Neural cell (in vitro differentiated cells): ENCODE results near the gene BTBD6. TPM values are rescaled to one million over a fixed set of nuclear protein-coding genes. Genes with fewer than 3 reads are reported as not detected.

ENCODE experiments used
- H2AFZ ChIP-seq: fragments of 200-600, 300-800 bp; sonication (generic), shearing (Covaris generic); 2 replicates; pipeline ENCODE4 v1.6.0; 2014; ENCODE audit warnings: low read depth, mild to moderate bottlenecking, antibody characterized with exemption, low read length, moderate library complexity
- H3F3A ChIP-seq: fragments of 200-600 bp; shearing (Covaris generic); 2 replicates; pipeline ENCODE4 v1.6.1; 2016; ENCODE audit warnings: mild to moderate bottlenecking, moderate library complexity, mixed read lengths, antibody characterized with exemption, low read length; ENCODE audit not compliant: insufficient read depth, poor library complexity, severe bottlenecking
- H3K27ac ChIP-seq: fragments of 200-600, 300-800 bp; sonication (generic), shearing (Covaris generic); 2 replicates; pipeline ENCODE4 v1.5.1; 2014; ENCODE audit warnings: mild to moderate bottlenecking, low read length, moderate library complexity
- H3K27me3 ChIP-seq: fragments of 300-800, 200-600 bp; sonication (generic), shearing (Covaris generic); 2 replicates; pipeline ENCODE4 v1.6.0; 2014; ENCODE audit warnings: mild to moderate bottlenecking, low read depth, low read length, moderate library complexity; ENCODE audit not compliant: insufficient read depth
- H3K36me3 ChIP-seq: fragments of 300-800, 200-600 bp; sonication (generic), shearing (Covaris generic); 2 replicates; pipeline ENCODE4 v1.5.1; 2014; ENCODE audit warnings: mild to moderate bottlenecking, antibody characterized with exemption, low read length, moderate library complexity; ENCODE audit not compliant: insufficient read depth
- H3K4me2 ChIP-seq: fragments of 300-800, 200-600 bp; sonication (generic), shearing (Covaris generic); 2 replicates; pipeline ENCODE4 v1.6.0; 2014; ENCODE audit warnings: mild to moderate bottlenecking, low read length
- H3K4me3 ChIP-seq: fragments of 300-800, 200-600 bp; sonication (generic), shearing (Covaris generic); 2 replicates; pipeline ENCODE4 v1.5.1; 2014; ENCODE audit warnings: mild to moderate bottlenecking, low read length, moderate library complexity
- H3K79me2 ChIP-seq: fragments of 200-600 bp; shearing (Covaris generic); replicated peaks from 2 replicates; pipeline ENCODE4 v1.6.0; 2014; ENCODE audit warnings: mild to moderate bottlenecking, low read length, moderate library complexity; ENCODE audit not compliant: insufficient read depth
- H3K9ac ChIP-seq: fragments of 300-800, 200-600 bp; sonication (generic), shearing (Covaris generic); 2 replicates; pipeline ENCODE4 v1.6.1; 2016; ENCODE audit warnings: mild to moderate bottlenecking, low read length, mixed read lengths
- H3K9me2 ChIP-seq: fragments of 200-600 bp; shearing (Covaris generic); 2 replicates; pipeline ENCODE4 v1.6.1; 2016; ENCODE audit warnings: mild to moderate bottlenecking, low read length, mixed read lengths; ENCODE audit not compliant: insufficient read depth
- H3K9me3 ChIP-seq: fragments of 200-600, 300-800 bp; sonication (generic), shearing (Covaris generic); 2 replicates; pipeline ENCODE4 v1.6.1; 2016; ENCODE audit warnings: mild to moderate bottlenecking, mixed run types, low read length, moderate library complexity, mixed read lengths
- H4K20me1 ChIP-seq: fragments of 200-600 bp; shearing (Covaris generic); 2 replicates; pipeline ENCODE4 v1.6.1; 2016; ENCODE audit warnings: mild to moderate bottlenecking, mixed run types; ENCODE audit not compliant: insufficient read depth
- CTCF ChIP-seq: fragments of 450-650 bp; IDR thresholded peaks from 2 replicates; pipeline ENCODE4 v1.5.1; 2014; ENCODE audit warnings: antibody characterized with exemption, mild to moderate bottlenecking, moderate library complexity; ENCODE audit not compliant: poor library complexity, severe bottlenecking
- EP300 ChIP-seq: fragments of 450-650 bp; conservative IDR thresholded peaks from 2 replicates; pipeline ENCODE4 v1.6.1; 2014; ENCODE audit warnings: antibody characterized with exemption, mild to moderate bottlenecking, moderate library complexity; ENCODE audit not compliant: poor library complexity, severe bottlenecking
- EZH2 ChIP-seq: fragments of 200-600, 300-800 bp; shearing (Covaris generic), sonication (generic); IDR thresholded peaks from 2 replicates; pipeline ENCODE4 v1.6.1; 2014; ENCODE audit warnings: antibody characterized with exemption, low read length, borderline replicate concordance, mild to moderate bottlenecking; ENCODE audit not compliant: insufficient read depth, poor library complexity, severe bottlenecking
- MXI1 ChIP-seq: fragments of 450-650 bp; conservative IDR thresholded peaks from 2 replicates; pipeline ENCODE4 v1.6.1; 2014; ENCODE audit warnings: antibody characterized with exemption, mild to moderate bottlenecking; ENCODE audit not compliant: poor library complexity, severe bottlenecking
- POLR2AphosphoS5 ChIP-seq: IDR thresholded peaks from 2 replicates; pipeline ENCODE4 v1.6.1; 2012
- RAD21 ChIP-seq: fragments of 450-650 bp; conservative IDR thresholded peaks from 2 replicates; pipeline ENCODE4 v1.6.1; 2014; ENCODE audit warnings: antibody characterized with exemption, mild to moderate bottlenecking, moderate library complexity
- REST ChIP-seq: IDR thresholded peaks from 2 replicates; pipeline ENCODE4 v1.6.1; 2012; ENCODE audit warnings: borderline replicate concordance
- SMC3 ChIP-seq: fragments of 450-650 bp; conservative IDR thresholded peaks from 2 replicates; pipeline ENCODE4 v1.6.1; 2014; ENCODE audit warnings: antibody characterized with exemption, mild to moderate bottlenecking, moderate library complexity; ENCODE audit not compliant: poor library complexity
- TAF1 ChIP-seq: IDR thresholded peaks from 2 replicates; pipeline ENCODE4 v1.6.1; 2012; ENCODE audit warnings: low read depth
- polyA plus RNA-seq: library from polyadenylated mRNA; depleted of rRNA; stranded (reverse); fragments of >200 nt; gene quantifications from 2 replicates; pipeline ENCODE4 v1.2.3, GENCODE V29; 2014

The BTBD6 gene
- polyA plus RNA-seq, 1 donor from 2014 or later: 94.1 TPM

- TF ChIP-seq RAD21: no peak
- TF ChIP-seq EP300: no peak
- TF ChIP-seq EZH2: no peak
- no peak for TF ChIP-seq TAF1
- no peaks in the 10 kb centered on the region for H3K27me3 ChIP-seq
Observed at GRCh38 chr14:105217774-105218173, 30.6 kb upstream of the BTBD6 start.

GRCh38 chr14:105218611-105219010 lies 29.7 kb upstream of the BTBD6 start:
- H4K20me1 ChIP-seq: no peaks in the 10 kb centered on the region
- H2AFZ ChIP-seq: no peak overlapping the region
- H3K9me3 ChIP-seq: no peaks in the 10 kb centered on the region
- no peaks in the 10 kb centered on the region for H3K9me2 ChIP-seq
- no peak overlapping the region for H3K4me3 ChIP-seq
- TF ChIP-seq EP300: no peak
- no peak for TF ChIP-seq POLR2AphosphoS5
- TF ChIP-seq MXI1: no peak
- TF ChIP-seq EZH2: no peak
- no peak for TF ChIP-seq TAF1
- no peak for TF ChIP-seq CTCF
- TF ChIP-seq RAD21: no peak
- TF ChIP-seq REST: no peak
- no peak for TF ChIP-seq SMC3
- peaks cover 10% of the 10 kb centered on the region for H3K36me3 ChIP-seq
- H3K4me2 ChIP-seq: no peak overlapping the region
- H3K27ac ChIP-seq: no peak overlapping the region
- H3K27me3 ChIP-seq: no peaks in the 10 kb centered on the region
- no peak overlapping the region for H3K9ac ChIP-seq
- no peaks in the 10 kb centered on the region for H3F3A ChIP-seq
- no peaks in the 10 kb centered on the region for H3K79me2 ChIP-seq

More at GRCh38 chr14:105217774-105218173, 30.6 kb upstream of the BTBD6 start:
- H3K36me3 ChIP-seq: peaks cover 10% of the 10 kb centered on the region
- no peaks in the 10 kb centered on the region for H3K9me3 ChIP-seq
- H3K79me2 ChIP-seq: no peaks in the 10 kb centered on the region
- H2AFZ ChIP-seq: no peak overlapping the region
- H3K9ac ChIP-seq: no peak overlapping the region
- H3K27ac ChIP-seq: no peak overlapping the region
- H3K4me2 ChIP-seq: no peak overlapping the region
- no peaks in the 10 kb centered on the region for H3F3A ChIP-seq
- H3K9me2 ChIP-seq: no peaks in the 10 kb centered on the region
- no peak overlapping the region for H3K4me3 ChIP-seq
- no peaks in the 10 kb centered on the region for H4K20me1 ChIP-seq
